ENCODE results near the gene RTL9.
"Not testable (repeated sequence)": the region's sequence is repeated elsewhere in the genome, so short reads cannot be mapped to it uniquely, and the experiment has no call there.

RTL9 gene

DNA sequence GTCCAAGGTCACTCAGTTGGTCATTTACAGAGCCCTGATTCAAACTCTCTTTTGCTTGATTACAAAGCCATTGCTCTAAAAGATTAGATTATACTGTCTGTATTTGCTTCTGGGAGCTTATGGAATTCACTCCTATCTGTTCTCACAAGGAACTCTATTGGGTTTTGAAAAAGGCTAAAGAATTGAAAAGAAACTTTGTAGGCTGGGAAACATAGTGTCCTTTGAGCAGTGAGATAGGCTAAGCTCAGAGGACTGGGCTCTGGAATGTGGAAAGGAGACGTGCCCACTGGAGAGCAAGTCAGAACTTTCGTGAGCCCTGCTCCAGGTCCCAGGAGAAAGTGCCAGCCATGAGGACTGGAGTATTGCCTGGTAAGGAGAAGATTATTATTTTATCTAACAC is at the start of gene RTL9:
Gene RTL9 (plus strand): TSS at position 301 of the 400 bp plus-strand sequence. CDS start 91,770 bp downstream, outside the sequence.
- DNase-seq: no peak

DNA sequence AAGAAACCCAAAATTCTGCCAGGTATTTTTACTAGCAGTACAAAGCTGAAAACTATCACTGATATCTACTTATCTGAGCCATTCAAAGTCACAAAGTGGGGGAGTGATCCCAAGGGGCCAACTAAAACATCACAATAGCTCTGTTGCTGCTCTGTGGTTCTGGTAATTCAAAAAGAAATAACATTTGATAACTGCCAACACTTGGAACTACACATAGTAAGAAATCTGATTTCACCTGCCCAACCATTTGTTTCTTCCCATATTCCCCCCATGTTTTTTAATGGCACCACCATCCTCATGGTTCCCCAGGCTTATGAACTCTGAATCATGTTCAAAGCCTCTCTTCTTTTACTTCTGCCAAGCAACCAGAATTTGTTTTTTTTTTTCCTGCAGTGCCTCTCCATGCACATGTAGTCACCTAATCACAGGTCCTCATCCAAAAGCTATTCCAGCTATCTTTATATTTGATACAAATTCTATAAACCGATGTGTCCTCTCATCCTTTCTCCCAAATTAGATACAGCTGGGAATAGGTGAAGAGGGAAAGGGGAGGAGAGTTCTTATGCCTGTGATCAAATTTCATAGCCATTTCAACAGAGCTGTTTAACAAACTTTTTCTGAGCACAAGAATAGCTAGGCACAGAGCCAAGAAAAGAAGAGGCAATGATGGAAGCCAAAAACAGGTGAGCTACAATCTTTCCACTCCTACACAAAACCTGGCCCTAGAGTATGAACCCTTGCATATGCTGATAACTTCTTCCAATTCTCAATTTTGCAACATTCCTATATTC is 48.5 kb upstream of the RTL9 start:
- DNase-seq: peak; percentile 52

DNA sequence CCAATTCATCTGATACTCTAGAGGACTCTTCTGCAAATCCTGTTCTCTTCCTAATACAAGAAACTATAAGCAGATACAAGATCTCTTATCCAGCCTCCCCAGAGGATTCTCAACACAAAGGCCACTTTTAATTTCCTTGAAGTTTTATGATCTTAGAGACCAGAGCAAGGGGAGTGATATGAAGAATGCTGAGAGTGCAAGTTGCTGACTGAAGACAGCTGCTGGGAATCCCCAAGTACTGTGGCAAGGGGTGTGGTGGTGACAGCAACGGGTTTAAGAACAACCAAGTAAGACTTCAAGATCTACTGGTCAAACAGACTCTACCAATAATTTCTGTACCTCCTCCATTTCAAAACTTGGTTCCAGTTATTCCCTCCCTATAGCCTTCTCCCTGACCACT is 47.8 kb upstream of the RTL9 start:
- no peak for DNase-seq

DNA sequence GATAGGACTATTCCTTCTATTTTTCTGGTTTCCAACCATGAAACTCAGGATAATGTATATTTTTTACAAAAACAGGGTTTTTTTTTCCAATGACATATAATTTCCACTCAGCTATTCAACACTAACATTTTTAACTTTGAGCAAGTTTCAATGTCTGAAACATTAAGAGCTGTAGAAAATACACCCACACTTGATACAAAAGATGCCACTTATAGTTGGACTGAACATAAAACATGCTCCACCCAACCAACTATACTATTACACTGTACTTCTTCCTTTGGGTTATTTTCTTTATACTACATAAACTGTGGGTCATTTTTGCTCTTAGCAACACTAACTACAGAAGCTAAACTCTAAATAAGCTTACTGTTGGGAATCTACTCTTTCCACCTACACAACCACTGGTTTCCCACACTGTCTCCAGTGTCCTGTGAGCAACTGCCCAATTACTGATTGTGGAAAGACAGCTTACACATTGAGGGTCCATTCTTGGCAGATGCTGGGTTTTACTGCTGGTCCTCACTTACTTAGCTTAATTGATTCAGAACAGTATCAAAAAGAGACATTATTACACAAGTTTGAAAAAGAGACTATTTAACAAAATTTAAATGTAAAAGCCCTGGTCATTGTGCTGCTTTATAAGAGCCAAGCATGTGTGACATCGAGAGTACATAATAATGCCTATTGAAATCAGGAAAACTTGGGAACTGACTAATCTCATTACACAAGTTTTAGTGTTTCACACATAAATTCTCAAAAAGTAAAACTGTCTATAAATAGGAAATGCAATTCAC is 47.0 kb upstream of the RTL9 start:
- no peak for DNase-seq

DNA sequence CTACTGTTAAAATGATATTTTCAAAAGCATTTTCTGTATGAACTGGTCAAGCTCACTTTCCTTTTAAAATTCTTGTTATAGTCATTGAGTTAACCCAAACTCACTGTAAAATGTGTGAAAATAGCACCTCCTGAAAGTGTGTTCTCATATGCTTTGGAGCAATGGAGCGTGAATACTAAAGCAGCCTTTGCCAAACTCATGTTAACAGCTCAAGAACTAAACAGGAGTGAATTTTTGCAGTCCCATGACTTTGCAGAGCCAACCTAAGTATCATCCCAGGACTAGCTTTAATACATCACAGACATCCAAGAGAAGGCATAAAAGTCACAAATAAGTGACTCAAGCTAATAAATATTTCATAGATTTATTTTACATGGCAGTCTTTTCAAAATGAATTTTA is 43.1 kb upstream of the RTL9 start:
- DNase-seq: no peak

DNA sequence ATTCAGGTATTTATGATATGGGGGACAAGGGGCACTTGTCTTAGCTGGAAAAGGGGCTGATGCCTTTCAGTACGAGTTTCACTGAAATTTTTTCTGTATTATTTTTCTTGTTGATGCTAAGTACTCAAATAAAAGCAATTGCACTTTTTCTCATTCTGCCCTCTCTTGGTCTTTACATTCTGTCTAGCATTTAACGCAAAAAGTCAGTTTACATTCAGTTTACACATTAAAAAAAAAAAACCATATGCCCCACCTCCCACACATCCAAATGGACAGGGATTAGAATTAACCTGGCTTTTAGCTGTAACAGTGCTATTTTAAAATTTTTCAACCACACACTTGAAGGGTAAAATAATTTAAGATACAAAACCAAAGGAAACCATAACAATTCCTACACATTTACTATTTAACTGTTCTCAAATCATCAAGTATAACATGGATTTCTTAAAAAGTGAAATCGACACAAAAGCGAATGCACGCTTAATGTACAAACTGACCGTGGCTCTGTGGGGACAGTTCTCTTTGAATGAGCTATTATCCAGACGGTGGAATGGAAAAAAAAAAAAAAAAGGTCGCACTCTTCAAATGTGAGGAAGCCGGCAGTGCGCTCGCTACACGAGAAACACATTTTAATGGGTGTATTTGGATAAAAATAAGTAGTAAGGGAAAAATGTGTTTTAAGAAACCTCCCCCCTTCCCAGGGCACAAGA is 42.1 kb upstream of the RTL9 start:
- DNase-seq: no peak

DNA sequence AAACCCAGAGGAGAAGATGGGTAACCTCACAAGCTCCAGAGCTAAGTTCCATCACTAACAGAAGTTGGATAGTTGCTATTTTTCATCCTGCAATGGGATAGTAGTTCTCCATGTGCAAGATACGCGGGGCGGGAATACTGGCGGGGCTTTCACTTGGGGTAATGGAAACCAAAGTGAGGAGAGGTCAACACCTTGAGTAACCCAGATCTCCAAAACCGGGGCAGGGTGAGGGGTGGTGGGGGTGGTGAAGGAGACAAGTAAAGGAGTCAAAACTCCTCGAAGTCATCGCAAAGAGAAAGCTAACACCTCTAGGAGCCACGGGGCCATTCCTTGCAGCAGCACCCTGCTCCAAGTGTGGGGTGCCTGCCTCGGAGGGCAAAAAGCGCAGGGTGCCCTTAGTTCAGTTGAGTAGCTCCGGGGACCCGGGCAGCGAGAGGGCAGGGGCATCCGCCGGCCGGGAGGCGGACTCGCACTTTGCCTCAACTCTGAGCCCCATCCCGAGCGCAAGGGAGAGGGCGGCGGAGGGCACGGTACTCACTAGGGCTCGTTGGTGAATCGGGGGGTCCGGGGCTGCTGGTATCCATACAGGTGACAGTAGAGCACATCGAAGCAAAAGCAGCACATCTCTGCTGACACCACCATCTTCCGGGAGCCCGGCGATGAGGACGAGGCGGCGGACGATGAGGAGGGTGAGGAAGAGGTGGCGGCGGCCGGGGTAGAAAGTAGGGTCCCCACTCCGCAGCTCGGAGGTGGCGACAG is 41.4 kb upstream of the RTL9 start:
- no peak for DNase-seq

DNA sequence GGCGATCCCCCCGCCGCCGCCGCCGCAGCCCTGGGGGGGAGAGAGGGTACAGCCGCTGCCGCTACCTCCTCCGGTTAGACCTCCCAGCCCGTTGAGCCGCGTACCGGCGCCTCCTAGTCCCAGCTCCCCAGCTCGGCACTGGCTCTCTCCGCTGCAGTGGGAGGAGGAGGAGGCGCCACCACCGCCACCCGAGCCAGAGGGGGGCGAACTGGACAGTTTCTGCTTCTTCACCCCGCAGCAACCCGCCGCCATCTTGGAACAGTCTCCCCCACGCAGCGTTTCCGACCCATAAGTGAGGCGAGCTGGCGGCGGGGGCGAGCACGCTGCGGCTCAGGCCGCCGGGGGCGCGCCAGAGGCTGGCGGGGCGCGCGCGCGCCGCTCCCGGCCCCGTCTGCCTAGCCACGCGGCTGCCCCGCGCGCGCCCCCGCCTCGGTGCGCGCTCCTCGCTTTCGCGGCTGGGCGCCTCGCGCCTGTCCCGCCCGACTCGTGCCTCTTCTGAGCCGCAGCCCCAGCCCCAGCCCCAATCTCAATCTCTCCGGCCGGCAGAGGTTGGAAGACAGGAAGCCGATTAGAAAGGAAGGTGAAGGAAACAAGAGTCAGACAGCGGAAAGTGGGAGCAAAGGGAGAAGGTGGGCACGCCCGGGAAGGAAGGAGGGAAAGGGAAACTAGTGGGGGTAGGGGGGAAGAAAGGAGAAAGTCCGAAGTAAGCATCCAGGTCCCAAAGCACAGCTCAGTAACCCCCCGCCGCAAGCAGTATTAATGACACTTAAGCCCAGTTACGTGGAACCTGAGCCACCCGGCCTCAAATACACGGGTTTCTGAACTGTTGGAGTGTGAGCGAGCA is 40.6 kb upstream of the RTL9 start, which contains the start of gene AMMECR1:
Gene AMMECR1 (minus strand): TSS at position 266 of the 844 bp plus-strand sequence. CDS start 14 bp downstream, at position 252.
- peak; percentile 67 for DNase-seq

DNA sequence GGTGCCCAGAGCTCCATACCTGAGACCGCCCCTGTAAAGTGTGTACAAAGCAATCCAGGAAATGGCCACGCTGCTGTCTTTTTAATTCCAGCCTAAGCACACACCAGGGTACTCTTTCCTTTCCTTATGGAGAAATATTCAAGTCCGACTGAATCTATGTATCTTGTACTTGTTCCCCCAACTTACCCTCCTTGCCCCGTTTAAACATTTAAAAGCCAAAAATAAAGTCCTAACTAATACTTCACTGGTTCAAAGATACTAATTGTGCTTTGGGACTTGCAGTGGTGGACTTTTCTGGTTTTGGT is 40.0 kb upstream of the RTL9 start:
- peak; percentile 49 for DNase-seq

DNA sequence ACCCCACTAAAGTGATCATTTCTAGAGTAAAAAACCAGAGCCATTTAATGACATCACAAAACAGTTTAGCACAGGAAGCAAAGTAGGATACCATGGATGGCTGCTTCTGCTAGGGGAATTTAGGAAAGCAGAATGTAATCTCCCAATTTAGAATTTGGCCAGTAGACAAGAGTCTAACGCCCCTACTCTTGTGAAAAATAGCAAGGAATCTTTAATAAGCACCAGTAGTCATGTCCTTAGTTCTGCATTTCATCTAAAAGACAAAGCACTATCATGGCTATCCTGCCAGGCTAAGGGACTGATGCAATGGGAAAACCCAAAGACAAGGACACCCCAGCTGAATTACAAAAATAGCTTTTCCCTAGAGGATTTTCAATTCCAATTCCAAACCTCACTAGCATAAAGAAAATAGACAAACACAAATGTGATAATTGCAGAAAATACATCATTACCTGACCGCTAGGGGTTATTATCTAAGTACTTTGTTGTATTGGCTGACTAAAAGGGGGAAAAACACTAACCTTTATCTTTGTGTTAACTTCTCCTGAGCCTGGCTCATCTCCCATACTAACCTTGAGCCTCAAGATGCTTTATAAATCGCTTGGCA is 38.2 kb upstream of the RTL9 start:
- no peak for DNase-seq

DNA sequence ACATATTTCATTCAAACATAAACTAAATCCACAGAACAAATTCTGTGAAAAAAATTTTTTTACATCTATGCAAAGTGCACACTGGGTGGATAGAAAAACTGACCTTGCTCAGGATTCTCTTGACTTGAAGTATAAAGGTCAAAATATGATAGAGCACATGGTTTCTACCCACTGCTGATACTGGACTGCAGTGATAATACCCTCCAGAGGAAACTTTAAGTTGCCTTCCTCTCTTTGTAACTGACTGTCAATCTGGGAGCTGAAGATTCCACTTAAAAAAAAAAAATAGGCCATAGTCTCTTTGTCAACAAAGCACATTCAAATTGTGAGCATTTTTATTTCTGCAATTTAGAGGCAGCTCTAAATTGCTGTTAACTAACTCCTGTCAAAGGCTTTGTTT is 37.6 kb upstream of the RTL9 start:
- DNase-seq: no peak

DNA sequence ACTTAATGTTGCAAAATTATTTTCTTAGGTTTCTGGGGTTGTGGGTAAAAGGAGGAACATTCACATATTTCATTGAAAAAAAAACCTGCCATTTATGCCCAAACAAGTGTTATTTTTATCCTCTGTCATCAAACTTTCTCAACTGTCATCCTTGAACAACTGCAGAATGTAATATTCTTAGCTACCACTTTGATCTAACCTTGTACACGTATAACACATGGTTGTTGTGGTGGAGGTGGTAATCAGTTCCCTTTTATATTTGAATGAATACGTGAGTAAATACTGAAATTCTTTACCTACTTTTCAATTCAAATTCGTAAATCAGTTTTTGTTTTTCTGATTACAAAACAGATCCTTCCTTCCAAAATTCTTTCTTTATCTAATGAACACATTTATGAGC is 37.0 kb upstream of the RTL9 start:
- no peak for DNase-seq

DNA sequence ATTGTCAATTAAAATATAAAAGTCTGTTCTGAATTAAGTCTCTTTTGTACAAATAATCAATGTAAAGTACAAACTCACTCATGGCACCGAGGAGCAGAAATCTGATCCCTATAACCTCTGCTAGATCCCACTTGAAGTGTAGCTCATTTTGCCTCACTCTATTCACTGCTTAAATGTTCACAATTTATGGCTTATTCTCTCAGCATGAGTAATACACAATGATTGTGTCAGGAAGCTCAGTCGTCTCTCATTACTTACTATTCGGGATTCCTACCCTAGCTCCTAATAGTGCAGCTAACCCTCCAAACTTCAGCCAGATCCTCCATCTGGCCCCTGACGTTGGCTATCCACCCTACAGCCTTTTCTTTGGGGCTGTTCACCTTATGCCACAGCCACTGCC is 36.0 kb upstream of the RTL9 start:
- DNase-seq: peak; percentile 26

DNA sequence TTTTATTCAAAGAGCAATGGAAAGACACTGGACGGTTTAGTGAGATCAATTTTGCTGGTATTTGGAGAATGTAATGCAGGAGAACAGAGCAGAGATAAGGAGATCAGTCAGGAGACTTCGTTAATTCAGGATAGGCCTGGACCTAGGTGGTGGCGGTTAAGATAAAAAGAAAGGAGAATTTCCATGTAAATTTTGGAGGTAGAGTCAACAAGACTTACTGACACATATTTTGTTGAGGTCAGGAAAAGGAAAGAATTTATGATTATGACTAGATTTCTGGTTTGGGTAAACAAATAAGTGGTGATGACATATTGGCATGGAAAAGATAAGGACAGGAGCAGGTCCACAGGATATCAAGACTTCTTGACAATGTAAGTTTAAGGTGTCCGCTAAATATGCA is 31.9 kb upstream of the RTL9 start:
- DNase-seq: no peak

DNA sequence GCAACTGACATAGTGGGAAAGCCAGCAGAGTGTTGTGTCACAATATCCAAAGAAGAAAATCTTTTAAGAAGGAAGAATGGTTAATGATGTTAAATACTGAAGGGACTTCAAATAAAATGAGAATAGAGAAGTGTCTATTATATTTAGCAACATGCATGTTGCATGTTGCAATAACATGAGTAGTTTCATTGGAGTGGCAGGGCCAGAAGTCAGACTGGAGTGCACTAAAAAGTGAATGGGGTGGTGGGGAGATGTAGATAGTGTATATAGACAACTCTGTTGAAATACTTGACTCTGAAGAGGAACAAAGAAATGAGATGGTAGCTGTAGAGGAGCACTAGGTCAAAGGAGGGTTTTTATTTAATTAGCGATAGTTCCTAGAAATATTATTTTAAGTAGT is 31.3 kb upstream of the RTL9 start:
- DNase-seq: no peak

DNA sequence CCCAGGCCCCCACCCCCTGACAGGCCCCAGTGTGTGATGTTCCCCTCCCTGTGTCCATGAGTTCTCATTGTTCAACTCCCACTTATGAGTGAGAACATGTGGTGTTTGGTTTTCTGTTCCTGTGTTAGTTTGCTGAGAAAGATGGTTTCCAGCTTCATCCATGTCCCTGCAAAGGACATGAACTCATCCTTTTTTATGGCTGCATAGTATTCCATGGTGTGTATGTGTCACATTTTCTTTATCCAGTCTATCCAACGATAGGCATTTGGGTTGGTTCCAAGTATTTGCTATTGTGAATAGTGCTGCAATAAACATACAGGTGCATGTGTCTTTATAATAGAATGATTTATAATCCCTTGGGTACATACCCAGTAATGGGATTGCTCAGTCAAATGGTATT is 30.0 kb upstream of the RTL9 start:
- not testable (repeated sequence) for DNase-seq

DNA sequence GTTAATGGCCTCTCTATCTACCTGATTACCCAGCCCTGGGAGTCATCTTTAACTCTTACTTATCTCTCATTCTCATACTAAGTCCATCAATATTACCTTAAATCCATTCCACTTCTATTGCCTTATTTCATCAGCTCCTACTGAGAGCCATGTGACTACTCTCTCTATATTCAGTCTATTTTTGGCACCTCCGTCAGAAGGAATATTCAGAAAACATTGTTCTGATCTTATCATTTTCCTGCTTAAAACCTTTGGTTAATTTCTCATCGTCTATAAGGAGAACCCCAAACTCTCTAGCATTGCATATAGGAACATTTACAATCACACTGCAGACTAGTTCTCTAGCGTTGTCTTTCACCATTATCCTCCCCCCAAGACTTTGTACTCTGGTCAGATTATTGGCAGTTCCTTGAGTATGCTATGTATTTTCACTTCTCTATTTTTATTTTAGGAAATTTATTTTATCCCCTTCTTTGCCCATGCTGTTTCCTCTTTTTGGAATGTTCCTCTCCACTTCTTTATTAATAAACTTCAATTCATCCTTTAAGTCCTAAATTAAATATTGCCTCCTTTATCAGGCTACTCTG is 27.1 kb upstream of the RTL9 start:
- DNase-seq: no peak

DNA sequence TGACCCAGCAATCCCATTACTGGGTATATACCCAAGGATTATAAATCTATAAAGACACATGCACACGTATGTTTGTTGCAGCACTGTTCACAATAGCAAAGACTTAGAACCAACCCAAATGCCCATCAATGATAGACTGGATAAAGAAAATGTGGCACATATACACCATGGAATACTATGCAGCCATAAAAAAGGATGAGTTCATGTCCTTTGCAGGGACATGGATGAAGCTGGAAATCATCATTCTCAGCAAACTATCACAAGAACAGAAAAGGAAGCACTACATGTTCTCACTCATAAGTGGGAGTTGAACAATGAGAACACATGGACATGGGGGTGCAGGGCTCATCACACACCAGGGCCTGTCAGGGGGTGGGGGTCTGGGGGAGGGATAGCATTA is 25.2 kb upstream of the RTL9 start:
- not testable (repeated sequence) for DNase-seq

DNA sequence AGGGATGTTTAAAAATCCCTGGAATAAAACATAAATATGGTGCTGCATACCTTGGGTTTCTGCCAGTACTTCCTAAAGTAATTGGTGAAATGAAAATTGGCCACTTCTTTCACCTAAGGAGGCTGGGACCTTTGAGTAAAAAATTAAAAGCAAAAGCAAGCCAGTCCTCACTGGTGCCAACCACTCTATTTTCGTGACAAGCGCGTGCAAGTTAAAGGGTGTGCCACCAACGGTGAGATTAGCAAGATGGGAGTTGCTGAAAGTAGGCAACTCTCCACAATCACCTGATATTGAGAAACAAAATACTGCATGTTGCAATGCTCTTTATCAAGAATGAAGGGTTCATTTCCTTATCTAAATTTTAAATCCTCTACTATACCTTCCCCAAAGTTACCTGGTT is 19.7 kb upstream of the RTL9 start:
- DNase-seq: no peak

DNA sequence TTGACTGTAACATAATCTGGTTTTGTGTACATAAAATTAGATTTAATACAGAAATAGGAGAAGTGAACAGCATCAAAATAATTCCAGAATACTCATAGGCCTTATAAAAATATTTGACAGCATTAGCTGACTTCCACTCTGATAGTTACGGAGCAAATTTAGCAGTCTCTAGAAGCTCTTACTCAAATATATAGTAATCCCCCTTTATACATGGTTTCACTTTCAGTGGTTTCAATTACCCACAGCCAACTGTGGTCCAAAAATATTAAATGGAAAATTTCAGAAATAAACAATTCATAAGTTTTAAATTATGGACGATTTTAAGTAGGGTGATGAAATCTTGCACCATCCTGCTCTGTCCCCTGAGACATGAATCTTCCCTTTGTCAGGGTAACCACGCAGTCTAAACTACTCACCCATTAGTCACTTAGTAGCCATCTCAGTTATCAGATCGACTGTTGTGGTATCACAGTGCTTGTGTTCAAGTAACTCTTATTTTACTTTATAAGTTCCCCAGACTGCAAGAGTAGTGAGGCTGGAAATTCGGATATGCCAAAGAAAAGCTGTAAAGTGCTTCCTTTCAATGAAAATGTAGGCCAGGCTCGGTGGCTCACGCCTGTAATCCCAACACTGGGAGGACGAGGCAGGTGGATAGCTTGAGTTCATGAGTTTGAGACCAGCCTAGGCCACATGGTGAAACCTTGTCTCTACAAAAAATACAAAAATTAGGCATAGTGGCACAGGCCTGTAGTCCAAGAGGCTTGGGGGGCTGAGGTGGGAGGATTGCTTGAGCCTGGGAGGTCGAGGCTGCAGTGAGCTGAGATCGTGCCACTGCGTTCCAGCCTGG is 17.2 kb upstream of the RTL9 start:
- no peak for DNase-seq

Measured in NCI-H510A treated with DMSO at 0.1 percent for 48 hours (cell line).